Neural cell (in vitro differentiated cells): ENCODE results near the gene KIR2DL4. TPM values are rescaled to one million over a fixed set of nuclear protein-coding genes. Genes with fewer than 3 reads are reported as not detected.
"Not testable (repeated sequence)": the region's sequence is repeated elsewhere in the genome, so short reads cannot be mapped to it uniquely, and the experiment has no call there.

Experiments used
- H2AFZ ChIP-seq: fragments of 200-600, 300-800 bp; sonication (generic), shearing (Covaris generic); 2 replicates; pipeline ENCODE4 v1.6.0; 2014; ENCODE audit warnings: low read depth, mild to moderate bottlenecking, antibody characterized with exemption, low read length, moderate library complexity
- H3F3A ChIP-seq: fragments of 200-600 bp; shearing (Covaris generic); 2 replicates; pipeline ENCODE4 v1.6.1; 2016; ENCODE audit warnings: mild to moderate bottlenecking, moderate library complexity, mixed read lengths, antibody characterized with exemption, low read length; ENCODE audit not compliant: insufficient read depth, poor library complexity, severe bottlenecking
- H3K27ac ChIP-seq: fragments of 200-600, 300-800 bp; sonication (generic), shearing (Covaris generic); 2 replicates; pipeline ENCODE4 v1.5.1; 2014; ENCODE audit warnings: mild to moderate bottlenecking, low read length, moderate library complexity
- H3K27me3 ChIP-seq: fragments of 300-800, 200-600 bp; sonication (generic), shearing (Covaris generic); 2 replicates; pipeline ENCODE4 v1.6.0; 2014; ENCODE audit warnings: mild to moderate bottlenecking, low read depth, low read length, moderate library complexity; ENCODE audit not compliant: insufficient read depth
- H3K36me3 ChIP-seq: fragments of 300-800, 200-600 bp; sonication (generic), shearing (Covaris generic); 2 replicates; pipeline ENCODE4 v1.5.1; 2014; ENCODE audit warnings: mild to moderate bottlenecking, antibody characterized with exemption, low read length, moderate library complexity; ENCODE audit not compliant: insufficient read depth
- H3K4me2 ChIP-seq: fragments of 300-800, 200-600 bp; sonication (generic), shearing (Covaris generic); 2 replicates; pipeline ENCODE4 v1.6.0; 2014; ENCODE audit warnings: mild to moderate bottlenecking, low read length
- H3K4me3 ChIP-seq: fragments of 300-800, 200-600 bp; sonication (generic), shearing (Covaris generic); 2 replicates; pipeline ENCODE4 v1.5.1; 2014; ENCODE audit warnings: mild to moderate bottlenecking, low read length, moderate library complexity
- H3K79me2 ChIP-seq: fragments of 200-600 bp; shearing (Covaris generic); replicated peaks from 2 replicates; pipeline ENCODE4 v1.6.0; 2014; ENCODE audit warnings: mild to moderate bottlenecking, low read length, moderate library complexity; ENCODE audit not compliant: insufficient read depth
- H3K9ac ChIP-seq: fragments of 300-800, 200-600 bp; sonication (generic), shearing (Covaris generic); 2 replicates; pipeline ENCODE4 v1.6.1; 2016; ENCODE audit warnings: mild to moderate bottlenecking, low read length, mixed read lengths
- H3K9me2 ChIP-seq: fragments of 200-600 bp; shearing (Covaris generic); 2 replicates; pipeline ENCODE4 v1.6.1; 2016; ENCODE audit warnings: mild to moderate bottlenecking, low read length, mixed read lengths; ENCODE audit not compliant: insufficient read depth
- H3K9me3 ChIP-seq: fragments of 200-600, 300-800 bp; sonication (generic), shearing (Covaris generic); 2 replicates; pipeline ENCODE4 v1.6.1; 2016; ENCODE audit warnings: mild to moderate bottlenecking, mixed run types, low read length, moderate library complexity, mixed read lengths
- H4K20me1 ChIP-seq: fragments of 200-600 bp; shearing (Covaris generic); 2 replicates; pipeline ENCODE4 v1.6.1; 2016; ENCODE audit warnings: mild to moderate bottlenecking, mixed run types; ENCODE audit not compliant: insufficient read depth
- EP300 ChIP-seq: fragments of 450-650 bp; conservative IDR thresholded peaks from 2 replicates; pipeline ENCODE4 v1.6.1; 2014; ENCODE audit warnings: antibody characterized with exemption, mild to moderate bottlenecking, moderate library complexity; ENCODE audit not compliant: poor library complexity, severe bottlenecking
- EZH2 ChIP-seq: fragments of 200-600, 300-800 bp; shearing (Covaris generic), sonication (generic); IDR thresholded peaks from 2 replicates; pipeline ENCODE4 v1.6.1; 2014; ENCODE audit warnings: antibody characterized with exemption, low read length, borderline replicate concordance, mild to moderate bottlenecking; ENCODE audit not compliant: insufficient read depth, poor library complexity, severe bottlenecking
- MXI1 ChIP-seq: fragments of 450-650 bp; conservative IDR thresholded peaks from 2 replicates; pipeline ENCODE4 v1.6.1; 2014; ENCODE audit warnings: antibody characterized with exemption, mild to moderate bottlenecking; ENCODE audit not compliant: poor library complexity, severe bottlenecking
- POLR2AphosphoS5 ChIP-seq: IDR thresholded peaks from 2 replicates; pipeline ENCODE4 v1.6.1; 2012
- RAD21 ChIP-seq: fragments of 450-650 bp; conservative IDR thresholded peaks from 2 replicates; pipeline ENCODE4 v1.6.1; 2014; ENCODE audit warnings: antibody characterized with exemption, mild to moderate bottlenecking, moderate library complexity
- REST ChIP-seq: IDR thresholded peaks from 2 replicates; pipeline ENCODE4 v1.6.1; 2012; ENCODE audit warnings: borderline replicate concordance
- SMC3 ChIP-seq: fragments of 450-650 bp; conservative IDR thresholded peaks from 2 replicates; pipeline ENCODE4 v1.6.1; 2014; ENCODE audit warnings: antibody characterized with exemption, mild to moderate bottlenecking, moderate library complexity; ENCODE audit not compliant: poor library complexity
- TAF1 ChIP-seq: IDR thresholded peaks from 2 replicates; pipeline ENCODE4 v1.6.1; 2012; ENCODE audit warnings: low read depth
- polyA minus RNA-seq: library from RNA; depleted of rRNA, polyadenylated mRNA; stranded (reverse); fragments of >200 nt; gene quantifications from 2 replicates; pipeline ENCODE4 v1.2.3, GENCODE V29; 2014
- polyA plus RNA-seq: library from polyadenylated mRNA; depleted of rRNA; stranded (reverse); fragments of >200 nt; gene quantifications from 2 replicates; pipeline ENCODE4 v1.2.3, GENCODE V29; 2014
- TF ChIP-seq, protein P1 (sequence below): fragments of 450-650 bp; IDR thresholded peaks from 2 replicates; pipeline ENCODE4 v1.5.1; 2014; ENCODE audit warnings: antibody characterized with exemption, mild to moderate bottlenecking, moderate library complexity; ENCODE audit not compliant: poor library complexity, severe bottlenecking

KIR2DL4 gene
- not detected in 2 replicates for polyA plus RNA-seq
- polyA minus RNA-seq = not detected in 2 replicates

DNA sequence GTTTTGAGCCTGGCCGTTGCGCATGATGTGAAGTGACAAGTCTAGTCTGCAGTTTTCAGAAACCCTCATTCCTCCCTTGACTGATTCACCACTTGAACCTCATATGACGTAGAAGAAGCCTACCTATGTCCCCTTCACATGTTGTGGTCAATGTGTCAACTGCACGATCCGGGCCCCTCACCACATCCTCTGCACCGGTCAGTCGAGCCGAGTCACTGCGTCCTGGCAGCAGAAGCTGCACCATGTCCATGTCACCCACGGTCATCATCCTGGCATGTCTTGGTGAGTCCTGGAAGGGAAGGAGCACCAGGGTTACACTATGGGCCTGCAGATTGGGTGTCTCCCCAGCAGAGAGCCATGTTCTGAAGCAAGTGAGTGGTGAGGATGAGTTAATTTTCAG is at the start of gene KIR2DL4:
Gene KIR2DL4, plus strand, starts transcription at position 201 of the 400 bp plus-strand sequence. Its CDS starts 42 bp downstream, at position 243.
- Histone ChIP-seq H3K79me2 (no peaks in the 10 kb centered on the region), H3K27me3 (no peaks in the 10 kb centered on the region), H3K9me2 (no peaks in the 10 kb centered on the region), H3F3A (no peaks in the 10 kb centered on the region), H3K4me2 (no peak within 1 kb of the TSS), H4K20me1 (no peaks in the 10 kb centered on the region), H3K9ac (no peak within 1 kb of the TSS), H3K9me3 (no peaks in the 10 kb centered on the region), H3K4me3 (no peak within 1 kb of the TSS), H3K36me3 (no peaks in the 10 kb centered on the region), H3K27ac (no peak within 1 kb of the TSS), H2AFZ (no peak within 1 kb of the TSS)
- no peak for TF ChIP-seq RAD21
- TF ChIP-seq, protein P1, sequence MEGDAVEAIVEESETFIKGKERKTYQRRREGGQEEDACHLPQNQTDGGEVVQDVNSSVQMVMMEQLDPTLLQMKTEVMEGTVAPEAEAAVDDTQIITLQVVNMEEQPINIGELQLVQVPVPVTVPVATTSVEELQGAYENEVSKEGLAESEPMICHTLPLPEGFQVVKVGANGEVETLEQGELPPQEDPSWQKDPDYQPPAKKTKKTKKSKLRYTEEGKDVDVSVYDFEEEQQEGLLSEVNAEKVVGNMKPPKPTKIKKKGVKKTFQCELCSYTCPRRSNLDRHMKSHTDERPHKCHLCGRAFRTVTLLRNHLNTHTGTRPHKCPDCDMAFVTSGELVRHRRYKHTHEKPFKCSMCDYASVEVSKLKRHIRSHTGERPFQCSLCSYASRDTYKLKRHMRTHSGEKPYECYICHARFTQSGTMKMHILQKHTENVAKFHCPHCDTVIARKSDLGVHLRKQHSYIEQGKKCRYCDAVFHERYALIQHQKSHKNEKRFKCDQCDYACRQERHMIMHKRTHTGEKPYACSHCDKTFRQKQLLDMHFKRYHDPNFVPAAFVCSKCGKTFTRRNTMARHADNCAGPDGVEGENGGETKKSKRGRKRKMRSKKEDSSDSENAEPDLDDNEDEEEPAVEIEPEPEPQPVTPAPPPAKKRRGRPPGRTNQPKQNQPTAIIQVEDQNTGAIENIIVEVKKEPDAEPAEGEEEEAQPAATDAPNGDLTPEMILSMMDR = no peak
- no peak for TF ChIP-seq EZH2
- no peak for TF ChIP-seq TAF1
- TF ChIP-seq EP300 = no peak
- TF ChIP-seq MXI1 = no peak
- no peak for TF ChIP-seq SMC3
- TF ChIP-seq REST = no peak
- TF ChIP-seq POLR2AphosphoS5 = no peak

DNA sequence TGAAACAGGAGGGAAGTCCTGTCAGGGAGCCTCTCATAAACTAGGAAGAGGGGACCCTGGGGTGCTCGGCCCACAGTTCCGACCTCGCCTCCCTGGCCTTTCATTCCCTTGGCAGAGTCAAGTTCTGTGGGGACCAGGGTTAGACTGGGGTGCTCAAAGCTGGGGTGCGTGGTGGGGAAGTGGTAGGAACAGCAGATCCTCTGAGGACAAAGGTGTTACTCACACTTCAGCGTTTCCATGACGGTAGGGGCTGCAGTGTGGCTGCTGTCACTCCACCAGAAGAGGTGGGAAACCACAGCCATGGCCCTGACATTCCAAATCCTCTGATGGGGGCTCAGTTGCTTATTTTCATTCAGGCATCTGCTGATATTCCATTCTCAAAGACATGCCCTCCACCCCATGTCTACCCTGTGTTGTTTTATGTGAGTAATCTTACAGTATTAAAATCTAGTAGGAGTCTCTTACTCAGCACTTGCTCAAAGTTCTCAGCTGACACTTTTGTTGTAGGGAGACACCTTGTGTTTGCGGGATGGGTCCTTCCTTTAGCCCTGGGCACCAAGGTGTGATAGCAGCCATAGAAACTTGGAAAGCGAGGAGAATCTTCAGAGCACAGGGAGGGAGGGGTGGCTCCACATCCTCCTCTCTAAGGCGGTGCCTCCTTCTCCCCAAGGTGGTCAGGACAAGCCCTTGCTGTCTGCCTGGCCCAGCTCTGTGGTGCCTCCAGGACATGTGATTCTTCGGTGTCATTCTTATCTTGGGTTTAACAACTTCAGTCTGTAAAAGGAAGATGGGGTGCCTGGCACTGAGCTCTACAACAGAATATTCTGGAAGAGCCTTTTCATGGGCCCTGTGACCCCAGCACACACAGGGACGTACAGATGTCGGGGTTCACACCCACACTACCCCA is 47.0 kb upstream of the KIR2DL4 start:
- H3K27ac ChIP-seq, H3K9me3 ChIP-seq, H3F3A ChIP-seq: not testable (repeated sequence)

DNA sequence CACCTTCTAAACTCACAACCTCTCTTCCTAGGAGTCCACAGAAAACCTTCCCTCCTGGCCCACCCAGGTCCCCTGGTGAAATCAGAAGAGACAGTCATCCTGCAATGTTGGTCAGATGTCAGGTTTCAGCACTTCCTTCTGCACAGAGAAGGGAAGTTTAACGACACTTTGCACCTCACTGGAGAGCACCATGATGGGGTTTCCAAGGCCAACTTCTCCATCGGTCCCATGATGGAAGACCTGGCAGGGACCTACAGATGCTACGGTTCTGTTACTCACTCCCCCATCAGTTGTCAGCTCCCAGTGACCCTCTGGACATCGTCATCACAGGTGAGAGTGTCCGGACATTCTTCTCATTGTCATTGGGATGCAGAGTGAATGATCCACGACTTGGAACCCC is 44.8 kb upstream of the KIR2DL4 start:
- H3K9me2 ChIP-seq, H3K27ac ChIP-seq, H3F3A ChIP-seq, H3K4me2 ChIP-seq, H3K9me3 ChIP-seq, H3K79me2 ChIP-seq, H3K27me3 ChIP-seq, H3K9ac ChIP-seq, H4K20me1 ChIP-seq, H3K4me3 ChIP-seq, H2AFZ ChIP-seq, H3K36me3 ChIP-seq: not testable (repeated sequence)

More for the DNA sequence above, 47.0 kb upstream of the KIR2DL4 start:
- not testable (repeated sequence) for H3K4me2 ChIP-seq, H3K36me3 ChIP-seq, H3K9me2 ChIP-seq, H3K27me3 ChIP-seq, H3K9ac ChIP-seq, H2AFZ ChIP-seq, H4K20me1 ChIP-seq, H3K79me2 ChIP-seq, H3K4me3 ChIP-seq

GRCh38 chr19:54764219-54764618 is 39.2 kb upstream of the KIR2DL4 start:
- H3K9me3 ChIP-seq = not testable (repeated sequence)

DNA sequence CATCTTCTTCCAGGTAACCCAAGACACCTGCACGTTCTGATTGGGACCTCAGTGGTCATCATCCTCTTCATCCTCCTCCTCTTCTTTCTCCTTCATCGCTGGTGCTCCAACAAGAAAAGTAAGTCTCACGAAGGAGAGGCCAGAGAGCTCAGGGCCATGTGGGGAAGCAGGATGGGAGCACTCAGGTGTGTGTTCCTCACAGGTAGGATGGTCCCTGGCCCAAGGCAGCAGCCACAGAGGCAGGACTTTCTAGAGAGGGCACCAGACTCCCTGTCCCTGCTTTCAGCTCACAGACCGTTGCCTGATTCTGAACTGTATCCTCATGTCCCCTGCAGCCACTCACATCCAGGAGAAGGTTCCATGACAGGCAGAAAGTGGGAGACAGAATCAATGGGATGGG is 36.9 kb upstream of the KIR2DL4 start:
- H3K27me3 ChIP-seq, H3F3A ChIP-seq, H3K27ac ChIP-seq, H4K20me1 ChIP-seq, H3K9me3 ChIP-seq, H3K4me2 ChIP-seq, H2AFZ ChIP-seq, H3K9ac ChIP-seq, H3K4me3 ChIP-seq, H3K36me3 ChIP-seq, H3K79me2 ChIP-seq, H3K9me2 ChIP-seq: not testable (repeated sequence)

More at GRCh38 chr19:54764219-54764618, 39.2 kb upstream of the KIR2DL4 start:
- not testable (repeated sequence) for H3F3A ChIP-seq, H2AFZ ChIP-seq, H3K27me3 ChIP-seq, H3K4me2 ChIP-seq, H3K79me2 ChIP-seq, H3K27ac ChIP-seq, H3K9ac ChIP-seq, H3K36me3 ChIP-seq, H4K20me1 ChIP-seq, H3K4me3 ChIP-seq, H3K9me2 ChIP-seq
